CD14-positive monocyte (primary cell): ENCODE results near the gene TNNI3K. TPM values are rescaled to one million over a fixed set of nuclear protein-coding genes. Genes with fewer than 3 reads are reported as not detected.

Experiments used
- DNase-seq, 3 donors: peaks; one replicate each; pipeline ENCODE4 v3.0.0-alpha.2; 2011 to 2022
- H2AFZ ChIP-seq: 2 replicates; pipeline ENCODE4 v1.6.0; 2012; ENCODE audit warnings: mild to moderate bottlenecking, low read depth, low read length, inconsistent platforms; ENCODE audit not compliant: insufficient read depth, poor library complexity, severe bottlenecking
- H3K27ac ChIP-seq, 2 donors: 1 replicate in 1 of 2; 2 replicates in 1 of 2; pipeline ENCODE4 v1.5.1; 2012 to 2013; ENCODE audit warnings: low read length in 2 of 2, control low read depth in 1 of 2, inconsistent platforms in 1 of 2, low read depth in 1 of 2, mild to moderate bottlenecking in 1 of 2
- H3K27me3 ChIP-seq, 2 donors: one replicate each; pipeline versions ENCODE4 v1.6.0 to v1.6.1; 2011 to 2013; ENCODE audit warnings: low read length in 2 of 2; ENCODE audit not compliant: control insufficient read depth in 2 of 2, insufficient read depth in 2 of 2
- H3K36me3 ChIP-seq, 2 donors: replicated peaks in 1 of 2; 1 replicate in 1 of 2; 2 replicates in 1 of 2; pipeline versions ENCODE4 v1.5.1 to v1.6.1; 2012 to 2013; ENCODE audit warnings: low read length in 2 of 2, control low read depth in 1 of 2, inconsistent platforms in 1 of 2, mild to moderate bottlenecking in 1 of 2; ENCODE audit not compliant: insufficient read depth in 2 of 2, control insufficient read depth in 1 of 2
- H3K4me1 ChIP-seq, 2 donors: 1 replicate in 1 of 2; 2 replicates in 1 of 2; pipeline versions ENCODE4 v1.5.1 to v1.6.1; 2012 to 2013; ENCODE audit warnings: low read length in 2 of 2, control low read depth in 1 of 2, inconsistent platforms in 1 of 2, mild to moderate bottlenecking in 1 of 2, moderate library complexity in 1 of 2; ENCODE audit not compliant: insufficient read depth in 2 of 2, control insufficient read depth in 1 of 2
- H3K4me2 ChIP-seq: replicated peaks from 2 replicates; pipeline ENCODE3; 2012; ENCODE audit warnings: low read length, moderate library complexity, mild to moderate bottlenecking; ENCODE audit not compliant: poor library complexity, severe bottlenecking; ENCODE audit errors: extremely low read depth
- H3K4me3 ChIP-seq, 3 experiments: fragments of 200-600 bp in 1 of 3; sonication (generic) in 1 of 3; replicated peaks in 1 of 3; 1 replicate in 2 of 3; 2 replicates in 1 of 3; pipeline ENCODE4 v1.5.1; 2011 to 2013; ENCODE audit warnings: low read length in 3 of 3, mild to moderate bottlenecking in 3 of 3, control low read depth in 2 of 3, low read depth in 2 of 3, inconsistent platforms in 1 of 3, moderate library complexity in 1 of 3
- H3K79me2 ChIP-seq: 2 replicates; pipeline ENCODE4 v1.6.0; 2012; ENCODE audit warnings: mild to moderate bottlenecking, control low read depth, inconsistent platforms, low read length, moderate library complexity; ENCODE audit not compliant: insufficient read depth
- H3K9ac ChIP-seq: 2 replicates; pipeline ENCODE4 v1.6.0; 2017; ENCODE audit warnings: low read length, mild to moderate bottlenecking; ENCODE audit not compliant: insufficient read depth, poor library complexity, severe bottlenecking
- H3K9me3 ChIP-seq, 2 donors: replicated peaks in 1 of 2; 1 replicate in 1 of 2; 2 replicates in 1 of 2; pipeline versions ENCODE4 v1.5.1 to v1.6.1; 2012 to 2013; ENCODE audit warnings: low read length in 2 of 2, control low read depth in 1 of 2; ENCODE audit not compliant: control insufficient read depth in 1 of 2, insufficient read depth in 1 of 2
- H4K20me1 ChIP-seq: 2 replicates; pipeline ENCODE4 v1.6.0; 2012; ENCODE audit warnings: mild to moderate bottlenecking, low read length, control low read depth, moderate library complexity; ENCODE audit not compliant: insufficient read depth
- H3K27ac Mint-ChIP-seq, 7 donors: one replicate each; pipeline ENCODE4 v1.8.0; 2020; ENCODE audit warnings: mild to moderate bottlenecking in 7 of 7, mixed read lengths in 7 of 7, moderate library complexity in 6 of 7, inconsistent platforms in 2 of 7
- H3K27me3 Mint-ChIP-seq, 3 donors: one replicate each; pipeline ENCODE4 v1.8.0; 2021 to 2022; ENCODE audit warnings: low read depth in 3 of 3, mild to moderate bottlenecking in 3 of 3, mixed read lengths in 3 of 3, moderate library complexity in 3 of 3, inconsistent platforms in 1 of 3
- H3K36me3 Mint-ChIP-seq, 2 donors: one replicate each; pipeline ENCODE4 v1.8.0; 2020; ENCODE audit warnings: mixed read lengths in 2 of 2, inconsistent platforms in 1 of 2, mild to moderate bottlenecking in 1 of 2
- H3K4me1 Mint-ChIP-seq: one replicate; pipeline ENCODE4 v1.8.0; 2020; ENCODE audit warnings: mild to moderate bottlenecking, mixed read lengths
- H3K4me3 Mint-ChIP-seq, 2 donors: one replicate each; pipeline ENCODE4 v1.8.0; 2020; ENCODE audit warnings: mild to moderate bottlenecking in 2 of 2, mixed read lengths in 2 of 2, moderate library complexity in 1 of 2
- H3K9me3 Mint-ChIP-seq, 7 donors: one replicate each; pipeline ENCODE4 v1.8.0; 2020 to 2022; ENCODE audit warnings: mixed read lengths in 7 of 7, mild to moderate bottlenecking in 6 of 7, moderate library complexity in 6 of 7, inconsistent platforms in 2 of 7
- WGBS: methylation state at CpG from one replicate; pipeline ENCODE4 v1.1.5; 2013; ENCODE audit warnings: missing lambda C conversion rate; ENCODE audit not compliant: insufficient coverage; 5-methylcytosine and 5-hydroxymethylcytosine counted together
- intact Hi-C, 2 donors: fragments of 100-400 bp; cut with micrococcal nuclease; formaldehyde crosslinking; loops; one replicate each; pipeline versions ENCODE4 v1.15.0 to v1.15.1; 2023
- polyA plus RNA-seq, 3 donors: library from polyadenylated mRNA; depleted of rRNA in 1 of 3; unstranded in 2 of 3; stranded (reverse) in 1 of 3; fragments of 300-500 nt in 2 of 3; fragments of >200 nt in 1 of 3; fragmentation: Illumina TruSeq in 2 of 3; gene quantifications; 1 replicate in 2 of 3; 2 replicates in 1 of 3; pipeline ENCODE4 v1.2.3, GENCODE V29; 2012 to 2021
- TF ChIP-seq, protein P1 (sequence below): fragments of 200-600 bp; IDR thresholded peaks from one replicate; pipeline ENCODE4 v1.8.0; 2022; ENCODE audit warnings: antibody characterized with exemption, mild to moderate bottlenecking

Gene TNNI3K
- polyA plus RNA-seq, 3 donors: 0.51 TPM; not detected in 2

DNA sequence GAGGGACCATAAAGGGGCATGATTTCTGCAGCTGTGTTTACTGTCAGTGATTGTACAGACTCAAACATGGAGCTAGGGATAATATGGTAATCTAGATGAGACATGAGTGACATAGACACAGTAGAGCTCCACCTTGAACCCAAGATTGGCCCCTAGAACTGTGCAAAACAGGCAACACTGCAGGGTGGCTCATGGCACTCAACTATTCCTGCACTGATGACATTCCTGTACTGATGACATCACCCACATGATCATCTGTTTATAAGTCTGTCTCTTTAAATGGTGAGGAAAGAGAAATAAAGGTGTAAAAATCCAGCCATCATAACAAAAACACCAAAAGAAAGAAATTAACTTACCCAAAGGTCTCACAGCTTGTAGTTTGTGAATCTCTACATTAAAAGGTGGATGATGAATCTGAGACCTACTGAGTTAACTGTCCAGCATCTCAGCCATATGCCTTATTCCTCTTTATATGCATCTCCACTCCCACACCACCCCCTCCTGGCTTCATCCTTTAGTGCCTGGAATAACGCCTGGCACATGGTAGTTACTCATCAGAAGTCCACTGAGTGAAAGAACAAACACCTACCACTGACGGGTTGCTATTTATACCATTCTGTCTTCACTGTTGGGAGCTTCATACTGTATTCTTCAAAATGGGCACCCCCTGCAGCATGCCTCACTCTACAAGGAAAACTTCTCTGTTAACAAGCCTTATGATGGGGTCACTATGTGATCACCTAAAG, 277.2 kb downstream of the TNNI3K start, which contains the start of gene LRRC53:
LRRC53 (minus strand) TSS at position 442 of the 746 bp plus-strand sequence. CDS start 29,262 bp downstream, outside the sequence.
- TF ChIP-seq, protein P1, sequence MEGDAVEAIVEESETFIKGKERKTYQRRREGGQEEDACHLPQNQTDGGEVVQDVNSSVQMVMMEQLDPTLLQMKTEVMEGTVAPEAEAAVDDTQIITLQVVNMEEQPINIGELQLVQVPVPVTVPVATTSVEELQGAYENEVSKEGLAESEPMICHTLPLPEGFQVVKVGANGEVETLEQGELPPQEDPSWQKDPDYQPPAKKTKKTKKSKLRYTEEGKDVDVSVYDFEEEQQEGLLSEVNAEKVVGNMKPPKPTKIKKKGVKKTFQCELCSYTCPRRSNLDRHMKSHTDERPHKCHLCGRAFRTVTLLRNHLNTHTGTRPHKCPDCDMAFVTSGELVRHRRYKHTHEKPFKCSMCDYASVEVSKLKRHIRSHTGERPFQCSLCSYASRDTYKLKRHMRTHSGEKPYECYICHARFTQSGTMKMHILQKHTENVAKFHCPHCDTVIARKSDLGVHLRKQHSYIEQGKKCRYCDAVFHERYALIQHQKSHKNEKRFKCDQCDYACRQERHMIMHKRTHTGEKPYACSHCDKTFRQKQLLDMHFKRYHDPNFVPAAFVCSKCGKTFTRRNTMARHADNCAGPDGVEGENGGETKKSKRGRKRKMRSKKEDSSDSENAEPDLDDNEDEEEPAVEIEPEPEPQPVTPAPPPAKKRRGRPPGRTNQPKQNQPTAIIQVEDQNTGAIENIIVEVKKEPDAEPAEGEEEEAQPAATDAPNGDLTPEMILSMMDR: no peak
- Mint-ChIP-seq H3K4me3 (no peak within 1 kb of the TSS), H3K4me1 (no peaks in the 10 kb centered on the region), H3K36me3 (no peaks in the 10 kb centered on the region), H3K9me3 (peaks cover 0 to 5% (median 0%) of the 10 kb centered on the region in 7 donors), H3K27ac (no peak within 1 kb of the TSS), H3K27me3 (peaks cover 0 to 4% (median 0%) of the 10 kb centered on the region in 3 donors)
- no peak for DNase-seq
- H3K4me3 ChIP-seq: no peak within 1 kb of the TSS
- H3K27ac ChIP-seq: no peak within 1 kb of the TSS
- H3K4me1 ChIP-seq: no peaks in the 10 kb centered on the region
- no peak within 1 kb of the TSS for H3K9ac ChIP-seq
- no peaks in the 10 kb centered on the region for H4K20me1 ChIP-seq
- no peaks in the 10 kb centered on the region for H3K9me3 ChIP-seq
- no peaks in the 10 kb centered on the region for H3K27me3 ChIP-seq
- WGBS: 57% methylated on average over 1 of the region's 2 CpGs
- no peaks in the 10 kb centered on the region for H3K36me3 ChIP-seq
- no peak within 1 kb of the TSS for H2AFZ ChIP-seq
- no peaks in the 10 kb centered on the region for H3K79me2 ChIP-seq
- intact Hi-C loops: no loop called here
- no peak within 1 kb of the TSS for H3K4me2 ChIP-seq

GRCh38 chr1:74513411-74514300, 278.5 kb downstream of the TNNI3K start:
- no peaks in the 10 kb centered on the region for H3K79me2 ChIP-seq
- DNase-seq: no peak
- no peak overlapping the region for H3K4me3 ChIP-seq
- H3K4me2 ChIP-seq: no peak overlapping the region
- no peaks in the 10 kb centered on the region for H3K27me3 ChIP-seq
- intact Hi-C loops: no loop called here
- no peak overlapping the region for H3K9ac ChIP-seq
- no peak overlapping the region for H2AFZ ChIP-seq
- H3K4me1 Mint-ChIP-seq: no peaks in the 10 kb centered on the region
- no peaks in the 10 kb centered on the region for H4K20me1 ChIP-seq
- WGBS: no CpG with 5 or more reads among the region's 8 CpGs
- H3K27ac Mint-ChIP-seq: no peak overlapping the region
- no peak overlapping the region for H3K4me3 Mint-ChIP-seq
- H3K9me3 Mint-ChIP-seq: peaks cover 0 to 5% (median 0%) of the 10 kb centered on the region in 7 donors
- TF ChIP-seq, protein P1: no peak
- H3K27ac ChIP-seq: no peak overlapping the region
- peaks cover 0 to 4% (median 0%) of the 10 kb centered on the region in 3 donors for H3K27me3 Mint-ChIP-seq
- no peaks in the 10 kb centered on the region for H3K4me1 ChIP-seq
- H3K36me3 Mint-ChIP-seq: no peaks in the 10 kb centered on the region
- no peaks in the 10 kb centered on the region for H3K9me3 ChIP-seq
- no peaks in the 10 kb centered on the region for H3K36me3 ChIP-seq
